PC-3 (cell line): ENCODE results near the gene FAT4. TPM values are rescaled to one million over a fixed set of nuclear protein-coding genes. Genes with fewer than 3 reads are reported as not detected.

Source experiments
- ATAC-seq: fragments of 200-7000 bp; cut with Tn5 transposase; 2 replicates; pipeline ENCODE4 v1.9.1; 2020; ENCODE audit warnings: mild to moderate bottlenecking, moderate library complexity
- BruUV-seq: library from RNA; stranded (reverse); fragments of 400-500 nt; replicated peaks from 2 replicates; lab custom pipeline; 2021; lab: Mats Ljungman, UMichigan
- CTCF ChIA-PET: fragments of 300-600 bp; sonication (Branson Sonifier 250); formaldehyde crosslinking; loops from one replicate; lab custom pipeline; 2022; ENCODE audit warnings: antibody characterized with exemption; lab: Charles Lee
- POLR2A ChIA-PET: fragments of 300-600 bp; sonication (Branson Sonifier 250); formaldehyde crosslinking; loops from one replicate; lab custom pipeline; 2022; ENCODE audit warnings: antibody characterized with exemption; ENCODE audit not compliant: unreplicated experiment; lab: Charles Lee
- DNase-seq: peaks from one replicate; pipeline ENCODE4 v3.0.0-alpha.2; 2015
- H2AFZ ChIP-seq: fragments of 300-600 bp; sonication (generic); 2 replicates; pipeline ENCODE4 v1.6.0; 2016; ENCODE audit warnings: antibody characterized with exemption, low read length
- H3F3A ChIP-seq: fragments of 300-600 bp; sonication (generic); one replicate; pipeline ENCODE4 v1.6.0; 2017; ENCODE audit warnings: antibody characterized with exemption, low read length, control low read depth, mild to moderate bottlenecking; ENCODE audit not compliant: unreplicated experiment
- H3K27ac ChIP-seq: fragments of 300-600 bp; sonication (generic); 2 replicates; pipeline ENCODE4 v1.5.1; 2016; ENCODE audit warnings: mild to moderate bottlenecking, low read length
- H3K27me3 ChIP-seq: fragments of 300-600 bp; sonication (generic); 2 replicates; pipeline ENCODE4 v1.6.1; 2016; ENCODE audit warnings: low read length, mixed read lengths
- H3K36me3 ChIP-seq: fragments of 300-600 bp; sonication (generic); 2 replicates; pipeline ENCODE4 v1.6.1; 2016; ENCODE audit warnings: low read depth, mixed run types, low read length, mixed read lengths
- H3K4me1 ChIP-seq: fragments of 300-600 bp; sonication (generic); 2 replicates; pipeline ENCODE4 v1.5.1; 2016; ENCODE audit warnings: low read length; ENCODE audit not compliant: insufficient read depth
- H3K4me2 ChIP-seq: fragments of 300-600 bp; sonication (generic); 2 replicates; pipeline ENCODE4 v1.6.0; 2016; ENCODE audit warnings: low read length
- H3K4me3 ChIP-seq: fragments of 300-600 bp; sonication (generic); 2 replicates; pipeline ENCODE4 v1.5.1; 2016; ENCODE audit warnings: mild to moderate bottlenecking, low read length, mixed read lengths
- H3K79me2 ChIP-seq: fragments of 300-600 bp; sonication (generic); 2 replicates; pipeline ENCODE4 v1.6.1; 2017; ENCODE audit warnings: low read length, mixed read lengths
- H3K9ac ChIP-seq: fragments of 300-600 bp; sonication (generic); 2 replicates; pipeline ENCODE4 v1.6.0; 2016; ENCODE audit warnings: mild to moderate bottlenecking, low read length
- H3K9me2 ChIP-seq: fragments of 300-600 bp; sonication (generic); replicated peaks from 2 replicates; pipeline ENCODE4 v1.6.1; 2016; ENCODE audit warnings: mixed run types, low read length, mixed read lengths
- H3K9me3 ChIP-seq: fragments of 300-600 bp; sonication (generic); 2 replicates; pipeline ENCODE4 v1.6.1; 2016; ENCODE audit warnings: low read length, mixed read lengths
- H4K20me1 ChIP-seq: fragments of 300-600 bp; sonication (generic); 2 replicates; pipeline ENCODE4 v1.6.1; 2016; ENCODE audit warnings: low read length, mixed read lengths
- EZH2 ChIP-seq: fragments of 300-600 bp; sonication (generic); IDR thresholded peaks from one replicate; pipeline ENCODE4 v1.6.1; 2017; ENCODE audit warnings: antibody characterized with exemption, mild to moderate bottlenecking, low read length; ENCODE audit not compliant: unreplicated experiment
- EZH2phosphoT487 ChIP-seq: fragments of 300-600 bp; sonication (generic); IDR thresholded peaks from 2 replicates; pipeline ENCODE4 v1.6.1; 2018; ENCODE audit warnings: mild to moderate bottlenecking, antibody characterized with exemption, low read length, borderline replicate concordance
- intact Hi-C: fragments of 100-400 bp; cut with micrococcal nuclease; formaldehyde crosslinking; loops from 2 replicates; pipeline ENCODE4 v1.9.0; 2023
- total RNA-seq: library from RNA; depleted of rRNA; stranded (reverse); fragments of >200 nt; gene quantifications from 2 replicates; pipeline ENCODE4 v1.2.3, GENCODE V29; 2014
- TF ChIP-seq, protein P1 (sequence below): fragments of 300-600 bp; sonication (generic); conservative IDR thresholded peaks from 2 replicates; pipeline ENCODE4 v1.5.1; 2017; ENCODE audit warnings: antibody characterized with exemption, low read depth, mild to moderate bottlenecking, low read length

The FAT4 gene
- total RNA-seq, 1 experiment from 2014 or later, result 0.95 TPM

DNA sequence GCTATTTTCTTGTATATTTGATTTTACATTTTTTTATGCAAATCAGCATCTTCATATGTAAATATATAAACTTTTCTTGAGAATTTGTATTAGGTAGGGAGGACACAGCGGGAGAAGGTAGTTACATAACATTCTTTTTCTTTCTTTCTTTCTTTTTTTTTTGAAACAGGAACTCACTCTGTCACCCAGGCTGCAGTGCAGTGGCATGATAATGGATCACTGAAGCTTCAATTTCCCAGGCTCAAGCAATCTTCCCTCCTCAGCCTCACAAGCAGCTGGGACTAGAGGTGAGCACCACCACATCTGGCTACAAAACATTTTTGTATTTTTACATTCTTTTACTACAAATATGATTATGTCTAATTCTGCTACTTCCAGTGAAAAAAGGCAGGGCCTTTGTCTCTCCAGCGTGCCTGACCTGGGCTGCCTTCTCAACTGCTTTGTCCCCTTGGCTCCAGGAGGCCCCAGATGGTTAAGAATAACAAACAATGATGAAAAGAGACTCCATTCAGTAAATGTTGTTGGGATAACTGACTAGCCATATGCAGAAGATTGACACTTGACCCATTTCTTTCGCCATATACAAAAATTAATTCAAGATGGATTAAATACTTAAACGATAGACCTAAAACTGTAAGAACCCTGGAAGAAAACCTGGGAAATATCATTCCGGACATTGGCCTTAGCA, 46.5 kb upstream of the FAT4 start:
- peaks cover 7% of the 10 kb centered on the region; the same call in 1 of the 2 replicates for H3K4me1 ChIP-seq
- no peak overlapping the region for H3K4me2 ChIP-seq
- H2AFZ ChIP-seq, result no peak overlapping the region
- H3K27me3 ChIP-seq, result no peaks in the 10 kb centered on the region
- no peak overlapping the region for H3K27ac ChIP-seq
- H4K20me1 ChIP-seq, result no peaks in the 10 kb centered on the region
- ChIA-PET CTCF (no interaction called here), POLR2A (no interaction called here)
- H3K79me2 ChIP-seq, result no peaks in the 10 kb centered on the region
- no peaks in the 10 kb centered on the region for H3F3A ChIP-seq
- no peaks in the 10 kb centered on the region for H3K36me3 ChIP-seq
- no peak for ATAC-seq
- H3K9ac ChIP-seq, result no peak overlapping the region
- H3K9me2 ChIP-seq, result no peaks in the 10 kb centered on the region
- no TSS peak for BruUV-seq
- TF ChIP-seq, protein P1, sequence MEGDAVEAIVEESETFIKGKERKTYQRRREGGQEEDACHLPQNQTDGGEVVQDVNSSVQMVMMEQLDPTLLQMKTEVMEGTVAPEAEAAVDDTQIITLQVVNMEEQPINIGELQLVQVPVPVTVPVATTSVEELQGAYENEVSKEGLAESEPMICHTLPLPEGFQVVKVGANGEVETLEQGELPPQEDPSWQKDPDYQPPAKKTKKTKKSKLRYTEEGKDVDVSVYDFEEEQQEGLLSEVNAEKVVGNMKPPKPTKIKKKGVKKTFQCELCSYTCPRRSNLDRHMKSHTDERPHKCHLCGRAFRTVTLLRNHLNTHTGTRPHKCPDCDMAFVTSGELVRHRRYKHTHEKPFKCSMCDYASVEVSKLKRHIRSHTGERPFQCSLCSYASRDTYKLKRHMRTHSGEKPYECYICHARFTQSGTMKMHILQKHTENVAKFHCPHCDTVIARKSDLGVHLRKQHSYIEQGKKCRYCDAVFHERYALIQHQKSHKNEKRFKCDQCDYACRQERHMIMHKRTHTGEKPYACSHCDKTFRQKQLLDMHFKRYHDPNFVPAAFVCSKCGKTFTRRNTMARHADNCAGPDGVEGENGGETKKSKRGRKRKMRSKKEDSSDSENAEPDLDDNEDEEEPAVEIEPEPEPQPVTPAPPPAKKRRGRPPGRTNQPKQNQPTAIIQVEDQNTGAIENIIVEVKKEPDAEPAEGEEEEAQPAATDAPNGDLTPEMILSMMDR, result no peak
- TF ChIP-seq EZH2, result no peak
- TF ChIP-seq EZH2phosphoT487, result no peak
- H3K4me3 ChIP-seq, result no peak overlapping the region
- DNase-seq, result no peak
- intact Hi-C loops, result no loop called here
- H3K9me3 ChIP-seq, result no peaks in the 10 kb centered on the region

DNA sequence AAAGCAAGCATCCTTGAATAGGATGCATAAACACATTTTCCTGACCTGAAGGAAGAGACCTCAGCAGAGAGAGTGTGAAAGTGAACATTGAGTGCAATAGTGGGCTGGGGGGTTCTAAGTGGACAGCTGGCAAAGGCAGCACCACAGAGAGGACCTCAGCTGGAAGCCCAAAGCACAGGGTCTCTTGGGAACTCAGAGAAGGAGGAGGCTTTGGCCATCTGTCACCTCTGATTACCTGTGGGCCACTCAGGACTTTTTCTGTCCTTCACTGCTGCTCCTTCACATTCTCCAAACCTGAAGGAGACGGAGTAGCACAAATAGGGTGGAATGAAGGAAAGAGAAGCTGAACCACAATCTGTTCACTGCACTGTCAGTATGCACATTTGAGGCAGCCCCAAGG, 37.9 kb upstream of the FAT4 start:
- Histone ChIP-seq H3K9ac (no peak overlapping the region), H3K36me3 (no peaks in the 10 kb centered on the region), H3K9me3 (no peaks in the 10 kb centered on the region), H3K79me2 (no peaks in the 10 kb centered on the region), H3F3A (no peaks in the 10 kb centered on the region), H3K27me3 (no peaks in the 10 kb centered on the region), H4K20me1 (no peaks in the 10 kb centered on the region), H3K9me2 (no peaks in the 10 kb centered on the region), H3K4me1 (no peaks in the 10 kb centered on the region), H3K4me3 (no peak overlapping the region), H2AFZ (no peak overlapping the region), H3K27ac (no peak overlapping the region), H3K4me2 (no peak overlapping the region)
- ChIA-PET CTCF (no interaction called here), POLR2A (no interaction called here)
- TF ChIP-seq EZH2, result no peak
- intact Hi-C loops, result no loop called here
- DNase-seq, result no peak
- BruUV-seq, result no TSS peak
- ATAC-seq, result no peak

- Histone ChIP-seq H3K36me3 (no peaks in the 10 kb centered on the region), H3K79me2 (no peaks in the 10 kb centered on the region), H3K9me2 (no peaks in the 10 kb centered on the region), H3K27me3 (no peaks in the 10 kb centered on the region), H3K27ac (no peak overlapping the region), H3K4me1 (no peaks in the 10 kb centered on the region), H3K4me2 (no peak overlapping the region), H3F3A (no peaks in the 10 kb centered on the region), H3K9me3 (no peaks in the 10 kb centered on the region), H4K20me1 (no peaks in the 10 kb centered on the region), H3K9ac (no peak overlapping the region), H2AFZ (no peak overlapping the region), H3K4me3 (no peak overlapping the region)
- ATAC-seq (no peak), DNase-seq (no peak)
- ChIA-PET POLR2A (no interaction called here), CTCF (no interaction called here)
- TF ChIP-seq, protein P1, result no peak
- no peak for TF ChIP-seq EZH2phosphoT487
- no peak for TF ChIP-seq EZH2
- no TSS peak for BruUV-seq
- intact Hi-C loops, result no loop called here
Measured at GRCh38 chr4:125277790-125278189, 37.0 kb upstream of the FAT4 start.
